NCI-H526 treated with DMSO at 0.1 percent for 48 hours (cell line): ENCODE results near the gene ZNF106.

Source experiments
- DNase-seq: peaks from one replicate; lab custom pipeline; 2025; lab: John Stamatoyannopoulos, UW

The ZNF106 gene

DNA sequence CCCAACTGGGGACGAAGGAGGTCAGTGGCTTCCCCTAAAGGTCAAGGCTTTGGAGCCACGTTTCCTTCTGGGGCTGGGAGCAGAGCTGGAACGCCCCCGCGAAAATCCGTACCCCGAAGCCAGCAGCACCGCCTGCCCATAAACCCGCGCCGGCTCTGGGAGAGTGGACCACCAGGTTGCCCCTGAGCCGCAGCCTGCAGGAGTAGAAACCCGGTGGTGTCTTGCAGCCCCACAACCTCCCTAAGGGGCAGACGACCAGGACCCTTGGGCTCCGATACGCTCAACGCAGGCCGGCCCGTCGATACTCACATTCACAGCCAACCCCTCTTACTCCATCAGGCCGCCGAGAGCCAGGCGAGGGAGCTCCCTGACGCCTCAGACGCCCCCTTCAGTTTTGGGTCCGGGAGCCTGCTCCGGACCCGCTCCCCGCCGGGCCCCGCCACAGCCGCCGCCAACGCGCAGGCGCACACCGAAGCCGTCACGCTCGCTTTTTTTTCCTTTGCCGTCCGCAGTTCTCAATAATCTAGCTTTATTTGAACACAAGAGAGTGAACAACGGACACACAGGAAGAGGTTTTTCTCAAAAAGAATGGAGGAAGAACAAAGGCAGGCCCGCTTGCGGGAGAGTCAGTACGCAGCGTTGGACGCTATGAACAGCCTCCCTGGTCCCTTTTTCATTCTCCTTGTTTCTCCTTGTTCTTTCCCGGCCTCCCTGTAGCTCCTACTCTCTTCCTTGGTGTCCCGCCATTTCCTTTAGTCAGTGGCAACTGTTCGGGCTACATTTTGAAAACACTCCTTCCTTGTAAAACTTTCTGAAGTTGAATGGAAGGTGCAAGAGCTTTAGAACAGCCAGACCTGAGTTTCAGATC is at the start of gene ZNF106:
Gene ZNF106, minus strand, starts transcription at position 471 of the 868 bp plus-strand sequence. CDS start 18,852 bp downstream, outside the sequence.
- peak; percentile 86 for DNase-seq

DNA sequence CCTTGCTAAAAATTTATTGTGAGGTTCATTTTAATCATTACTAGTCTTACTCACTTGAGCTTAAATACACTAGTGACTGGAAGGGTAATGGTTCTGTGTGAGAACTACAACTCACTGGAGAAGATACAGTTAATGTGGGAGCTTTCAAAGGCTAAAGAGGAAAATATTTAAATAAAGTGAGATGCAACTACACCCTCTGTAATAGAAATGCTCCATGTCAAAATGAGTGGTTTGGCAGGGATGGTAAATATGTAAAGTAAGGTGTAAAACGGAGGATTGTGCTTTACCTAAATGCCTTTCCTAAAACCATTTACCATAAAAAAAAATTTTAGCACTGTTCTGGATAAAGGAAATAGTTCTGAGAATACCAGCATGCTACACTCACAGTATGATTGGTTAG is 42.3 kb upstream of the ZNF106 start:
- DNase-seq, result no peak

DNA sequence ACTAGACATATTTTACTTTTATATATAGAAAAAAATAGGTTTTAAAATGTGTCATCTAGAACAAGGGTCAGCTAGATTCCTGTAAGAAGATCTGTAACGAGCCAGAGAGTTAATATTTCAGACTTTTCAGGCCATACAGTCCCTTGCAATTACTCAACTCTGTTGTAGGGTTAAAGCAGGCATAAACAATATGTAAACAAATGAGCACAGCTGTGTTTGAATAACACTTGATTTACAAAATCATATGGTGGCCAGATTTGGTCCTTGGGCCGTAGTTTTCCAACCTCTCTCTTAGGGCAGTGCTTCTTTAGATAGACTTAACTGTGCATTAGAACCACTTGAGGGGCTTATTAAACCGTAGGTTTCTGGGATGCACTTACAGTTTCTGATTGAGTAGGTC is 38.0 kb upstream of the ZNF106 start:
- no peak for DNase-seq

DNA sequence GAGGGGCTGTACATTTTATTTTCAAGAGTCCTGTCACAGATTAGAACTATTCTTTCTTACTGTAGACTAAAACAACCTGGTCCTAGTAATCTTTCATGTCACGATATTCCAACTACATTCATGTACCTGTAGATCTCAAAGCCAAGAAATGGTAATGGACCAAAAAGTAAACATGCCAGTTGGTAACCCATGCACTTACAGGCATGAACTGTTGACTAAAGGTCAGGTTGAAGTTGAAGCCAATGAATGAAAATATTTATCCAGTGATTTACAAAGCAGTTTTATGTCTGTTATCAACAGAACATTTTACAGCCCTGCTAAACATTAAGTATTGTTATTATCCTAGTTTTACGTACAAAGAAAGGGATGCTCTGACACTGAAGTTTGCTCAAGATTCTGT is 32.4 kb upstream of the ZNF106 start:
- DNase-seq, result no peak

DNA sequence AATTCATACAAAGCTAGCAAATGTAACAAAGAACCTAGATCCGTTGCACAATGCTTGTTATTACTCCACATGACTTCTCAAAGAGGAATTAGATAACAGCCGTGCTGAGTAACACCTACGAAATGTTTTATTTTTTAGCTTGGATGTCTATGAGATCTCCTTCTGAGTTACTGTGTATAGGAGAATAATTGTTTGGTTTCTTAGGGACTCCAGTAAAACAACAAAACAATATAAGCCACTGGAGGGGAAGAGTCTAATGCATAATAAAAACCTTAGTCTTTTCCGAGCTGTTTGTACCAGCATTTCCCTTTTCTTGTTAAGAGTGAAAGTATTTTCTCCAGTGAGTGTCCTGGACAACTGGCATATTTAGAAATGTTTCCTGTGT is 20.1 kb upstream of the ZNF106 start:
- DNase-seq, result no peak

DNA sequence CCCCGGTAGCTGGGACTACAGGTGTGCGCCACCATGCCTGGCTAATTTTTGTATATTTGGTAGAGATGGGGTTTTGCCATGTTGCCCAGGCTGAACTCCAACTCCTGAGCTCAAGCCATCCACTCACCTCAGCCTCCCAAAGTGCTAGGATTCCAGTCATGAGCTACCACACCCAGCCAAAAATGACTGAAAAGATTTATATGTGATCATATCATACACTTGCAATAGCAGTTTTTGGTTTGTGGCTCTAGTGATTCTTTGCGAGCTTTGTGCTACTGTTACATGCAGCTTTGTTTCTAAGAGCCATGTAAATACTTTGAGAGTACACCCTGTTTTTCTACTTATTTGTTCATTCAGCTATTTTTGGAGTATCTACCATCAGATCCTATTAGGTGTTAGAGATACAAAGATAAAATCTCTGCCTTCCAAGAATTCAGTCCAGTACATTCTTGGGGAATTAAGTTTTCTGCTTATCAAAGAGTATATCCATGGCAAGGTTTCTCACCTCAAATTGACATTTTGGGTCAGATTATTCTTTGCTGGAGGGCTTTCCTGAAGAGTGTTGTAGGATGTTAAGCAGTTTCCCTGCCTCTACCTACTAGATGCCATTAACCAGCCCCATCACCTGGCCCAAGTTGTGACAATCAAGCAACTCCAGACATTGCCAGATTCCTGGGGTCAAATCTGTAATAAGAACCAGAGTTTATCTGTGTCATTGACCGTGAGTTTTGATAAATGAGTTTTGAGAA is 19.5 kb upstream of the ZNF106 start:
- no peak for DNase-seq

DNA sequence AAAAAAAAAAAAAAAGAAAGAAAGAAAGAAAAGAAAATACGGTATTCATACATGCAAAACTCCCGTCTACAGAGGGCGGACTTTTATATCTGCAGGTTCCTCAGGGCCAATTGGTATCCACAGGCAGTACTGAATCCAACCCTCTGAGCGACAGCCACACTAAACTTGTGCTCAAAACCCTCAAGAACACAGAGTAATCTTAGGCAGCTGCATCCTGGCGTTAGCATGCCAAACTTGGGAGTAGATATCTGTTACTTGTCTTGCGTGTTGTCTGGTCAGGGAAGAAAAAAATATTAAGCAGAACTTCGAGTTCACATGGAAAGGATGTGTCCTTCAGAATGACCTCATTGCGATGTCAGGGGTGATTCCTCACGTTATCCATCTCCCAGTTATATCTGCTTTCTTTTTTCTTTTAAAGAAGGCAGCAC is 17.3 kb upstream of the ZNF106 start:
- DNase-seq, result no peak

DNA sequence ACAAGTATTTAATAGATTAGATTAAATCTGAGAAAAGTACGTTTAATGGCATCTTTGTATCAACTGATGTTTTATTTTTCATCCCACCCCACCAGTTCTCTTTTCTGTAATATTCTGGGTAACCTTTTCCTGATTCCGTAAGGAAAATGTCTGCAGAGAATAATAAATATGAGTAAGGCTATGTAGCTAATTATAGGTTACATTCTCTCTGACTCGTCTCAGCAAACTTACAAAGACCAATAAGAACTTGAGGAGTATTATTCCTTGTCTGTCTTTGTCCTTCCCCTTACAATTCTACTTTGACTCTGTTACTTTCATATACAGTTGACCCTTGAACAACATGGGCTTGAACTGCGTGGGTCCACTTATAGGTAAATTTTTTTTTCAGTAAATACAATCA is 16.6 kb upstream of the ZNF106 start:
- no peak for DNase-seq

DNA sequence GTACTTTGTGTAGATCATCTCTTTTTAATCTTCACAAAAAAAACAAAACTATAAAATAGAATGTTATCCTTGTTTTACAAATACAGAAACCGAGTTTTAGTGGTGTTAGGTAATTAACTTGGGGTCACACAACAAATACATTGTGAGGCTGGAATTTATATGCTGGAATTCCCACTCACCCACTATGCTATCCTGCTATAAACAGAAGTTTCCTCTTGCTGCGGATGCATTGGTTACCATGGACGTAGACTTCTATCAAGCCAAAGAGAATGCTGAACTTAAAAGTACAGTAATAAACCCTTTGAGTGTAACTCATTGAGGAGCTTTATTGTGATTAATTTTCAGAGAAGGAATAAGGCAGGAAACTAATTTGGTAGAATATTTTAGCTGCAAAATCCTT is 13.7 kb upstream of the ZNF106 start:
- no peak for DNase-seq

DNA sequence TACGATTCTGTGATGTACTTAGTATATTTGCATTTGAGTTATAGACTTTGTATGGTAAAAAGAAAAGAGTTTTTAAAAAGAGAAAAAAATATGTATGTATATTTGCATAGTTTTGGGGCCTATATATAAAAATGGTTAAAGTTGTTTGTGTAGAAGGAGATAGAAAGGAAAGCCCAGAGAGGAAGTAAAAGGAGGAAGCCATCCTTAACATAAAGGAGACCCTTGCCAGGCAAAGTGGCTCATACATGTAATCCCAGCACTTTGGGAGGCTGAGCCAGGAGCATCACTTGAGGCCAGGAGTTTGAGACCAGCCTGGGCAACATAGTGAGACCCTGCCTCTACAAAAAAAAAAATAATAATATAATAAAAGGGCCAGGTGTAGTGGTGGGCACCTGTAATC is 12.9 kb upstream of the ZNF106 start:
- DNase-seq, result no peak

DNA sequence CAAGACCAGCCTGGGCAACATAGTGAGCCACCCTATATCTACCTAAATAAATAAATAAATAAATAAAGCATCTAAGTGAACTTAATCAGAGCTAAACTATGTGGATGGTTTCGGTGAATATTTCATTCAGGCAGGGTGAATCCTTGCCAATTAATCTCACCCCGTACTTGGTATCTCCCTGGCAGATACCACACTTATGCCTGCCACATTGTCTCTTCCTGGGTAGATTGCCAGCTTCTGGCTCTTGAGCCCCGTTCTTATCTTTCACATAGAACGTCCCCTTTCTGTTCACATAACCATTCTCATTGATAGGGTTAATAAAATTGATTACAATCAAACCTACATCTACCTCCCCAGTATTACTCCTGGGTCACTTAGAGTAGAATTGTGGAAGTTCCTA is 11.5 kb upstream of the ZNF106 start:
- no peak for DNase-seq

DNA sequence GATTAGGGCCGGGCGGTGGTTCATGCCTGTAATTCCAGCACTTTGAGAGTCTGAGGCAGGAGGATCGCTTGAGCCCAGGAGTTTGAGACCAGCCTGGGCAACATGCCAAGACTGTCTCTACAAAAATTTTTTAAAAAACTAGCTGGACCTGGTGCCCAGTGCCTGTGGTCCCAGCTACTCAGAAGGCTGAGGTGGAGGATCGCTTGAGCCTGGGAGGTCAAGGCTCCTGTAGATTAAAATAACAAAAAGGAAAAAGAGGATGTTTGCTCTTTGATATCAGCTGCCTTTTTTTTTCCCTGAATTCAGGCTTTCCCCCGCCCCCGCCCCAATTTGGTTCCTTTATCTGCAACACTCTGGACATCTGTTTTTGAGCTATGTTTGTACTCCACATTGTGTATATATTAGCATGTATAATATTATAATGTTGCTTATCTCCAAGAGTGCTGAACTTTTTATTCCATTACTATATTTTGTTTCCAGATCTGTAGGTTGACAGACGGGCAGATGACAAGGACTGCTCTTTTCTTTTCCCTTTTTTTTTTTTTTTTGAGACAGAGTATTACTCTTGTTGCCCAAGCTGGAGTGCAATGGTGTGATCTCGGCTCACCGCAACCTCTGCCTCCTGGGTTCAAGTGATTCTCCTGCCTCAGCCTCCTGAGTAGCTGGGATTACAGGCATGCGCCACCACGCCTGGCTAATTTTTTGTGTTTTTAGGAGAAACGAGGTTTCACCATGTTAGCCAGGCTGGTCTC is 9.1 kb upstream of the ZNF106 start:
- no peak for DNase-seq

DNA sequence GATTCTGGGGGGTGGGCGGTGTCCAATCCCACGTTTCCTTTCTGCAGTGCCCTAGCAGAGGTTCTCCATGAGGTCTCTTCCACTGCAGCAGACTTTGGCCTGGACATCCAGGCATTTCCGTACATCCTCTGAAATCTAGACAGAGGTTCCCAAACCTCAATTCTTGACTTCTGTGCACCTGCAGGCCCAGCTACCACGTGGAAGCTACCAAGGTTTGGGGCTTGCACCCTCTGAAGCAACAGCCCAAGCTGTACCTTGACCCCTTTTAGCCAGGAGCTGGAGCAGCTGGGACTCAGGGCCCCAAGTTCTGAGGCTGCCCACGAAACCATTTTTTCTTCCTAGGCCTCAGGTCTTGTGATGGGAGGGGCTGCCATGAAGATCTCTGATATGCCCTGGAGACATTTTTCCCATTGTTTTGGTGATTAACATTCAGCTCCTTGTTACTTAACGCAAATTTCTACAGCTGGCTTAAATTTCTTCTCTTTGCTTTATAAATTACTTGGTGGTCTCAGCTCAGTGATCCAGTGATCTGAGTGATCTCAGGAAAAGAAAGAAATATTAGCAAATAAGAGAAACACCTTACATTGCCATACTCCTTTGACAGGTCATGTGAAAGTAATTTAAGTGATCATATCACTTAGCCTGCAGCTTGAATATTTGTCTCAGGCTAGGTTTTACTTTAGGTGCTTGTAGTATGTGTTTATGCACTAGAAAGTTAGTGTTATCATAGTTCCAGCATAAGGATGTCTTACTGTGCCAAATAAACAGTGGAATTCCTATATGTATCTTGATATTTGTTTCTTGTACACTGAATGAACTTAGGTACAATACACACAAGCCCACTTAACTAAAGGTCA is 7.5 kb upstream of the ZNF106 start:
- DNase-seq, result no peak

DNA sequence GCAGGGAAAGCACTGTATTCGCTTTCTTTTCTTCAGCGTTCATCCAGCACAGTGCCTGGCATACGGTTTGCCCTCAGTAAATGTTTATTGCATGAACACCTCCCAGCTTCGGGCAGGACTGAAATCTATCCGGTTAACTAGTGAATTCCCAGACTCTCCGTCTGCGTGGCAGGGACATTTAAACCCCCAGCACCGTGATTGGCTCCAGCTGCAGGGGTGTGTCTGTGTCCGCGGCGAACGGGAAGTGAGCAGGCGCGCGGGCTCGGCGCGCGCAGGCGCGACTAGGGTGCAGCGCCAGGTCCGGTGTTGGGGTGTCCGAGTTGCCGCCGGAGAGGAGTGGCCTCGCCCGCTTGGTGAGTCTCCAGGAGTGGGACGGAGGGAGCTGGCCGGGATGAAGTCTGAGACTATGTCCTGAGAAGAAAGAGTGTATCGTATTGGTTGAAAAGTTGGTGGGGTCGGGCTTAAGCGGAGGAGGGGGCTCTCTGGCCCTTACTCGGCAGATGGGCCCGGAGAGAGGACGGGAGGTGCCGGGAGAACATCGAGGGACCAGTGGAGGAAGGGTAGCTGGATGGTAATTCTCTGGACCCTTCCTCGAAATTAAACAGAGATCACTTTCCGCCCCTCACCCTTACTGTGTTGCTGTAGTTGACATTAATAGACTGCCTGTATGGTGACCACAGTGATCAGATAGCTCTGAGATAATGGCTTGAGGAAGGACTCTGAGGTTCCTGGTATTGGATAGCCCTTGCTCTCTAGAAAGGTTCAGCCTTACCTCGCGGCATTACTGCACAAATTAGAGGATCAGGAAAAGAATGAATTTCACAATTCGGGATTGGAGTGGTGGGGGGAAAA is 4.6 kb upstream of the ZNF106 start, which contains the start of gene SNAP23:
Gene SNAP23, plus strand, starts transcription at position 274 of the 852 bp plus-strand sequence. CDS start 16,213 bp downstream, outside the sequence.
- DNase-seq, result peak; percentile 74

DNA sequence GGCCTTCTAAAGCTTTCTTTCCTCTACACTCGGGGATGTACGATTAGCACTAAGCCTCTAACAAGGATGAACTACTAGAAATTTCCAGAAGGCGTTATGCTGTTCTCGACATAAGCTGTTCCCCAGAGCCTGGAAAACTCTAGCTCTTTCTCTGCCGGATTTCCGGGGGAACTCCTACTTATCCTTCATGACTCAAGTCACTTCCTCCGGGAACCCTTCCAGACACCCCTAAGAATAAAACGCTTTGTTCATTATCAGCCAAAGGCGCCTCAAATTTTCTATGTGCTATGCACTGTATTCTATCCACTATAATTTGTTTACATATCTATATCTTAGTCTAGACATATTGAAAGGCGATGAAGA is 4.0 kb upstream of the ZNF106 start:
- DNase-seq, result no peak

DNA sequence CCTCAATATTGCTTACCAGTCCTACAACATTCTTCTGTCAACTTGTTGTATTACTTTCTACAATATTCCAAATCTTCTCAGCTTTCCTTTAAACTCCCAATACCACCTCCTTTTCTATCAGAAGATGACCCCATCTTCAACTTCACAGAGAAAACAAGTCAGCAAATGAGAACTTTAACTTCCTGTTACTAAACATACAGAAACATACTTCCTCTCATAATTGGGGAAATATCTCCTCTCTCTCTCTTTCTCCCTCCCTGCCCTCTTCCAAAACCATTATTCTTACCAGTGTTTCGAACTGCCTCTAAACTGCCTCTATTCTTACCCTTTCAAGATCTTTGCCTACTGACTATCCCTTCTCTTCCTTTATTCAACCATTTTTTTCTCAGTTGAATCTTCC is 2.7 kb upstream of the ZNF106 start:
- DNase-seq, result no peak

DNA sequence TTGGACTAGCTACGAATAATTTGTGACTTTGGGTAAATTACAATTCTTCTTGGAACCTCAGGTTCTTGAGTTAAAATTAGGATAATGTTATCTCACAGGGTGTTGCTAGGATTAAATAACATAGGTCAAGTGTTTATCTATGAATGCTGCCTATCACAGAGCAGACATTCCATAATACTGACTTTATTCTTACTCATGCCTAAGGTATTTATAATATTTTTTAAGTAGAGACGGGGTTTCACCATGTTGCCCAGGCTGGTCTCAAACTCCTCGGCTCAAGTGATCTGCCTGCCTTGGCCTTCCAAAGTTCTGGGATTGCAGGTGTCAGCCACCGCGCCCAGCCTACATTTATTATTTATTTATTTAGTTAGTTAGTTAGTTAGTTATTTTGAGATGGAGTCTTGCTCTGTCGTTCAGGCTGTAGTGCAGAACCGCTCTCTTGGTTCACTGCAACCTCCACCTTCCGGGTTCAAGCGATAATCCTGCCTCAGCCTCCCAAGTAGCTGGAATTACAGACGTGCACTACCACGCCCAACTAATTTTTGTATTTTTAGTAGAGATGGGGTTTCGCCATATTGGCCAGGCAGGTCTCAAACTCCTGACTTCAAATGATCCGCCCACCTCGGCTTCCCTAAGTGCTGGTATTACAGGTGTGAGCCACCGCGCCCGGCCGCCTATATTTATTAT is 741 bp upstream of the ZNF106 start:
- DNase-seq, result no peak

DNA sequence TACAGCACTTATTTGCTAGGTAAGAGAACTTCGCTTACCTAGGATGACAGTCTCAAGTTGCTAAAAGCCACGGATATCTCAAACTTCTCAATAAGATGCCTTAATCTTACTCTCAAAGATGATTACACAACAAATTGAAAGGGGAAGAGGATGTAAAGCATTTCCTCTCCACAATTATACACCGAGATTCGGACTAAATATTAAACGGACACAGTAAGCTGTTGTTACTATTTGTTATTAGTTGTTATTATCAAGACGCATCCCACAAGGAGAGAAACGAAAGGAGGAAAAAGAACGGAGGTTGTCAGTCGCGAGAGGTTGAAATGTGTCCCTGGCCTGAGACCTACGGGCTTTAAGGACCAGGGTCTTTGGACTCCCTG is 660 bp downstream of the ZNF106 start:
- DNase-seq, result no peak

DNA sequence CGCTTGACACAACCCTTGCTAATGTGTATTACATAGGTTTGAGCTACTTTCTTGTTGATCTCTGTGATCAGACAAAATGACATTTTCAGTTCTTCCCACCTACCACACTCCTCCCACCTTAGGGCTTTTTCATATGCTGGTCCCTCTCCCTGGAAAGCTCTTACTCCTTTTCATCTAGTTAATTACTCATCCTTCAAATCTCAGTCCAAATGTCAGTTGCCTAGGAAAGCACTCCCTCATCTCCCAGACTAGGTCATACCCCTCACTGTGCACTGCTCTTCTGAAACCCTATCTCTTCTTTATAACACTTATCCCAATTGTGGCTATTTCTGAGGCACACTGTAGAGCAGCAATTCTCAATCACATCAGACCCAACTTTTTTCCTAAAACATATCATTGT is 7.3 kb downstream of the ZNF106 start:
- DNase-seq, result no peak

DNA sequence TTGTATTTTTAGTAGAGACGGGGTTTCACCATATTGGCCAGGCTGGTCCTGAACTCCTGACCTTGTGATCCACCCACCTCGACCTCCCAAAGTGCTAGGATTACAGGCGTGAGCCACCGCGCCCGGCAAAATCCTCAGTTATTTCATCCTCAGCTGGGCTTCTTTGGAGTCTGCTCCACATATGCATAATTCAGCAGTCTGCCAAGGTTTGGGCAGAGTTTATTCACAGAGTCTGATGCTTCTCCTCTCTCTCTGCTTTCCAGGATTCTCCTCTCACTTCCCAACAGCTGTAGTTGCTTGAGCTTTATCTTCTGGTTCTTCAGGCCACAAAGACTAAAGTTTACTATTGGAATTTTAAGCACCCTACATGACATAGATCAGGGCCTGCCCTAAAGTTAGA is 8.2 kb downstream of the ZNF106 start:
- DNase-seq, result no peak
